Uterus (tissue), 4 donors: Measurements from ENCODE around the gene RTP5. TPM values are rescaled to one million over a fixed set of nuclear protein-coding genes. Genes with fewer than 3 reads are reported as not detected.

Experiments
- DNase-seq, 2 donors: peaks; one replicate each; pipeline ENCODE4 v3.0.0-alpha.2; 2019 to 2020
- H3K27ac ChIP-seq, 2 donors: fragments of 200-600 bp; sonication (generic); 1 replicate in 1 of 2; 2 replicates in 1 of 2; pipeline ENCODE4 v1.5.1; 2016 to 2018
- H3K27me3 ChIP-seq, 2 donors: fragments of 200-600 bp; sonication (generic); one replicate each; pipeline ENCODE4 v1.5.1; 2018 to 2019; ENCODE audit warnings: control low read depth in 1 of 2
- H3K36me3 ChIP-seq, 2 donors: fragments of 200-600 bp; sonication (generic); one replicate each; pipeline ENCODE4 v1.5.1; 2019; ENCODE audit warnings: control low read depth in 1 of 2
- H3K4me1 ChIP-seq, 2 donors: fragments of 200-600 bp; sonication (generic); one replicate each; pipeline ENCODE4 v1.5.1; 2018 to 2019; ENCODE audit warnings: control low read depth in 1 of 2
- H3K4me3 ChIP-seq, 2 donors: fragments of 200-600 bp; sonication (generic); 1 replicate in 1 of 2; 2 replicates in 1 of 2; pipeline ENCODE4 v1.5.1; 2018 to 2019; ENCODE audit warnings: mild to moderate bottlenecking in 1 of 2
- H3K9me3 ChIP-seq, 2 donors: fragments of 200-600 bp; sonication (generic); one replicate each; pipeline ENCODE4 v1.5.1; 2019; ENCODE audit warnings: control low read depth in 1 of 2
- CTCF ChIP-seq, 4 experiments: fragments of 200-600 bp in 2 of 4; fragments of 450-650 bp in 2 of 4; sonication (generic) in 2 of 4; IDR thresholded peaks; one replicate each; pipeline ENCODE4 v1.5.1; 2016 to 2019; ENCODE audit warnings: antibody characterized with exemption in 4 of 4, mild to moderate bottlenecking in 2 of 4, moderate library complexity in 1 of 4
- POLR2A ChIP-seq, 2 donors: fragments of 450-650 bp; IDR thresholded peaks; one replicate each; pipeline ENCODE4 v1.6.1; 2016; ENCODE audit warnings: antibody characterized with exemption in 2 of 2, mild to moderate bottlenecking in 1 of 2, moderate library complexity in 1 of 2
- intact Hi-C: fragments of 100-400 bp; cut with DNase I; formaldehyde crosslinking; loops from one replicate; pipeline ENCODE4 v1.15.1; 2023; ENCODE audit warnings: low total_unique reads
- total RNA-seq, 4 donors: library from RNA; depleted of rRNA in 3 of 4; stranded (reverse); fragments of >200 nt in 3 of 4; gene quantifications; one replicate each; pipeline versions ENCODE4 v1.1.0 to v1.2.4, GENCODE V29; 2014 to 2023
- donor health status: DM: yes; HTN: yes; CAD: no.

Gene RTP5
- total RNA-seq, 4 donors from 2014 or later, result 0.15 TPM; not detected in 3

- DNase-seq, result no peak
- Histone ChIP-seq H3K4me1 (peaks cover 0 to 6% of the 10 kb centered on the region in 2 donors), H3K4me3 (no peak overlapping the region), H3K9me3 (no peaks in the 10 kb centered on the region), H3K36me3 (no peaks in the 10 kb centered on the region), H3K27ac (no peak overlapping the region), H3K27me3 (peaks cover 0 to 10% of the 10 kb centered on the region in 2 donors)
- intact Hi-C loops, result no loop called here
- TF ChIP-seq POLR2A (IDR thresholded peaks at IDR 0.05) (no peak), CTCF (IDR thresholded peaks at IDR 0.05) (no peak)
These were observed 2.5 kb upstream of the RTP5 start for GRCh38 chr2:241866790-241867645.

DNA sequence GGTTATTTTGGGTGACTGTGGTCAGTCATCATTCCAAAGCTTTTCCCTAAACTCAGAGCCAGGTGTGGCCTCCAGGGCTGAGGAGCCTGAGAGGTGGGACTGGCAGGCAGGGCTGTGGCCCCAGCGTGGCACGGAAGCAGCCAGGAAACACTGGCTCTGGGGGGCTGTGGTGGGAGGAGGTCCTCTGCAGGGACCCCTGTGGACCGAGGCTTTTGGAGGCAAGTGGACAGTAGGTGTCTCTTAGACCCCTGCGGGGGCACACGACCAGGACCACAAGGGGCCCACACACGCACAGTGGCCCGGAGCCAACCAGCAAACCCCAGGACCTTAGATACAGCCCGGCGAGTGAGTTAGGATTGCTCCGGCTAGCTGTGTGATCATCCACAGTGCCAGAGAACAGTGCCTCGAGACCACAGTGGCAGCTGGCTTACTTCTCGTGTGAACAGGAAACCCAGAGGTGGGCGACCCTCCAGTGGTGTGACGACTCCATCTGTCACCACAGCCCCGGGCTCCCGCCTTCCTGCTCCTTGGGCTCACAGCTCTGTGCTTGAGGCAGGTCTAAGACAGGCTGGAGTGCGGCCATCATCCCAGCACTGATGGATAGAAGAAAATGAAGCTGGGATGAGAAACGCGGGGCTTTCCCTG lies 1.6 kb upstream of the RTP5 start:
- H3K27ac ChIP-seq, result no peak overlapping the region
- no peak for DNase-seq
- no peaks in the 10 kb centered on the region for H3K36me3 ChIP-seq
- H3K27me3 ChIP-seq, result peaks cover 0 to 10% of the 10 kb centered on the region in 2 donors
- no peak overlapping the region for H3K4me3 ChIP-seq
- TF ChIP-seq CTCF (IDR thresholded peaks at IDR 0.05) (no peak), POLR2A (IDR thresholded peaks at IDR 0.05) (no peak)
- peaks cover 0 to 6% of the 10 kb centered on the region in 2 donors for H3K4me1 ChIP-seq
- intact Hi-C loops, result no loop called here
- H3K9me3 ChIP-seq, result no peaks in the 10 kb centered on the region

- no peak overlapping the region for H3K4me3 ChIP-seq
- TF ChIP-seq CTCF (IDR thresholded peaks at IDR 0.05) (no peak), POLR2A (IDR thresholded peaks at IDR 0.05) (no peak)
- intact Hi-C loops, result no loop called here
- H3K27ac ChIP-seq, result no peak overlapping the region
- H3K27me3 ChIP-seq, result peaks cover 0 to 10% of the 10 kb centered on the region in 2 donors
- no peaks in the 10 kb centered on the region for H3K36me3 ChIP-seq
- H3K9me3 ChIP-seq, result no peaks in the 10 kb centered on the region
- peaks cover 0 to 6% of the 10 kb centered on the region in 2 donors for H3K4me1 ChIP-seq
- no peak for DNase-seq
These were observed 858 bp upstream of the RTP5 start for GRCh38 chr2:241868661-241869081.

GRCh38 chr2:241870081-241870541 lies 582 bp downstream of the RTP5 start:
- intact Hi-C loops, result no loop called here
- no peak overlapping the region for H3K4me3 ChIP-seq
- no peak for DNase-seq
- H3K27me3 ChIP-seq, result peaks cover 0 to 5% of the 10 kb centered on the region in 2 donors
- H3K9me3 ChIP-seq, result no peaks in the 10 kb centered on the region
- H3K36me3 ChIP-seq, result no peaks in the 10 kb centered on the region
- TF ChIP-seq CTCF (IDR thresholded peaks at IDR 0.05), result no peak
- no peak for TF ChIP-seq POLR2A (IDR thresholded peaks at IDR 0.05)
- H3K4me1 ChIP-seq, result peaks cover 0 to 6% of the 10 kb centered on the region in 2 donors
- no peak overlapping the region for H3K27ac ChIP-seq
